Fibroblast of upper back skin (primary cell): ENCODE results near the gene CD48.

ENCODE experiments used
- DNase-seq: peaks from one replicate; pipeline ENCODE4 v3.0.0-alpha.2; 2013

CD48 gene

GRCh38 chr1:160711602-160712311, at the start of gene CD48:
CD48 (minus strand) TSS chr1:160711822; CDS start chr1:160711763, 59 bp downstream.
- DNase-seq, result no peak

DNA sequence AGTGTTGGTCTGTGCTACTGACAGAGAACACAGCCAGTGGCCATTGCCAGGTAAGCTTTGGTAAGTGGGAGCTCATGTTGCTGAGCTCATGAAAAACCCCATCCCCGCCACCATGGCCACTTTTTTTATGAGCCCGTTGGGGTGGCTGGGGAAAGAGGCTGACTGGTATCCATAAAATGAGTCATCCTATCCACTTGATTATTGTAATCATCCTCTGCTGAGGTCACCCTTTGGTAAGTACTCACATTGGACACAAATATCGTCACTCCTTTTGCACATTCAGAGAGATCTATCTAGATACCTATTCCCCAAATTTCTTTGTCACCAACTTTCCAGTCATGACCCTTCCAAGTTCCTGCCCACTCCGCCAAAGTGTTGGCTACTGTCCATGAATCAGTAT, 49.4 kb upstream of the CD48 start:
- no peak for DNase-seq

DNA sequence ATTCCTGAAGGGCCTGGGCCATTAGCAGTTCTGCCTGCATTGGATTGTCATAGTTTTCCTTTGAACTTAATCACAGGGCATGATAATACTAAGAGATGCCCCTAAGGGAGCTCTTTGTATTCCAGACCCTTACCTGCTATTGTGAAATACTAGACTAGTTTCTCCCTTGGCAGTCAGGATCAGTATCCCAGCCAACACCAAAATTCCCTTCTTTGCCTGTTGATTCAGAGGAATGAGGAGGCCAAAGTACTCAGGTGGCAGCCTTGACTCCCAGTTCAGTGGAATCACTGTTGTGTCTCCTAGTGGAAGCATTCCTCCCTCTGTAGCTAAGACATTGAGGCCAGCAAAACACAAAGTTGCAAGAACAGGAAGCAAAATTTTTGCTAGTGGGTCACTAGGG, 48.1 kb upstream of the CD48 start:
- DNase-seq, result no peak

DNA sequence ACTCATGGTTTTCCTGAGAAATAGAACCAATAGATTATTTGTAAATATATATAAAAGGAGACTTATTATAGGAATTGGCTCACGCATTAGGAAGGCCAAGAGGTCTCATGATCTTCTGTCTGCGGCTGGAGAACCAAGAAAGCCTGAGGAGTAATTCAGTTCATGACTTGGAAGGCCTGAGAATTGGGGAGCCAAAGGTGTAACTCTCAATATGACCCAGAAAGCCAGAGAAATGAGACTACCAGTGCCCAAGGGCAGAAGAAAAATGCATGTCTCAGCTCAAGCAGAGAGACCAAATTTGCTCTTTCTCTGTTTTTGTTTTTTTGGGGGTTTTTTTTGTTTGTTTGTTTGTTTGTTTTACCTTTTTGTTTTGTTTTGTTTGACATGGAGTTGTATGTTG, 46.9 kb upstream of the CD48 start:
- DNase-seq, result no peak

GRCh38 chr1:160756849-160757201, 45.2 kb upstream of the CD48 start:
- DNase-seq, result no peak

DNA sequence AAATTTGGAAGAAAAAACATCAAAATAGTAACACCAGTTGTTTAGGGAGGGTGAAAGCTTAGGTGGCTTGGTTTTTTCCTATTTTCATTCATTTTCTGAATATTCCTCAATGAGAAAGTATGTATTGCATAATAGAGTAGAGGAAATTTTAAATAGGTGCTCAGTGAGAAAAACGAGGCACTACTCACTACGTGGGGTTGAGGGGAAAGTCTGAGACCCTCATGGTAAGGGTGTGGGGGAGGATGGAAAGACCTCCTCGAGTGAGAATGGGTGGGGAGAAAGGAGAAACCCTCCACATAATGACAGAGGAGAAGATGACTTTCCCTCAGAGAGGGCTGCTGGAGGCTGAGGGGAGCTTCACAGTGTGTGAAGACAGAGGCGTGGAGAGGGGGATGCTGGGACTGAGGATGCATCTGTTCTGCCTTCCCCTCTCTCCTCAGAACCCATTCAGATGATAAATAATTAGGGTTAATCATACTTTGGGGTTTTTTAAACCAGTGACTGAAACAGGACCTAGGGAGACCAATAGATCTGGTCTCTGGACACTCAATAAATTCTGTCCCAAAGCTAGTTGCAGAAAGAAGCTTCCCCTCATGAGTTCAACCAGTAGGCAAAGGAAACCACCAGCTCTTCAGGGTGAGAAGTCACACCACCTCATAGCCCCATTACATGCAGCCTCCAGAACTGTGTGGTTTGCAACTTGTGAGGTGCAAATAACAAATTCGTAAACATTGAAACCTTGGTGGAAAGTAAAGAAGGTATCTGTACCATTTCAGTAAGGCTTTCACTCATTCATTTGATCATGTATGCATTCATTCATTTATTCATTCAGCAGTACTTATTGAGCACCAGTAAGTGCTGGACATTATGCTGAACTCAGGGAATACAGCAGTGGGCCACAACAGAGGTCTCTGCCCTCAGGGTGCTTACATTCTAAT, 44.6 kb upstream of the CD48 start:
- DNase-seq, result no peak

DNA sequence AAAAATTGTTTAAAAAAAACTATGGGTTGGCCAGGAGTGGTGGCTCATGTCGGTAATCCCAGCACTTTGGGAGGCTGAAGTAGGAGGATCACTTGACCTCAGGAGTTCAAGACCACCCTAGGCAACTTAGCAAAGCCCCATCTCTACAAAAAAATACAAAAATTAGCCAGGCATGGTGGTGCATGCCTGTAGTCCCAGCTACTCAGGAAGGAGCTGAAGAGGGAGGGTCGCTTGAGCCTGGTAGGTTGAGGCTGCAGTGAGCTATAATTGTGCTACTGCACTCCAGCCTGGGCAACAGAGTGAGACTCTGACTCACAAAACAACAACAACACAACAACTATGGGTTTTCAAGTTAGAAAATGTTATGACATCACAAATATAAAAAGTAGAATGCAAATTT, 43.8 kb upstream of the CD48 start:
- DNase-seq, result no peak

- DNase-seq, result no peak
These were observed 42.0 kb upstream of the CD48 start for GRCh38 chr1:160753594-160753993.

DNA sequence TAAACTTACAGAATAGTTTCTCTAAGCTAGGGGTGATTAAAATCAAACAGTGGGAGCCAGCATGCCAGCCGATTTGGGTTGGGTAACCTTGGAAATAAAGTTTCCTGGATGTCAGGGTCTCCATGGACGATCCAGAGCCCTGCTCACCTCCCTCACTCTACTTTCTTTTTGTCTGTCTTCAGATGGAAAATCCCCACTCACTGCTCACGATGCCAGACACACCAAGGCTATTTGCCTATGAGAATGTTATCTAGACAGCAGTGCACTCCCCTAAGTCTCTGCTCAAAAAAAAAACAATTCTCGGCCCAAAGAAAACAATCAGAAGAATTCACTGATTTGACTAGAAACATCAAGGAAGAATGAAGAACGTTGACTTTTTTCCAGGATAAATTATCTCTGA, 41.3 kb upstream of the CD48 start:
- DNase-seq, result no peak

DNA sequence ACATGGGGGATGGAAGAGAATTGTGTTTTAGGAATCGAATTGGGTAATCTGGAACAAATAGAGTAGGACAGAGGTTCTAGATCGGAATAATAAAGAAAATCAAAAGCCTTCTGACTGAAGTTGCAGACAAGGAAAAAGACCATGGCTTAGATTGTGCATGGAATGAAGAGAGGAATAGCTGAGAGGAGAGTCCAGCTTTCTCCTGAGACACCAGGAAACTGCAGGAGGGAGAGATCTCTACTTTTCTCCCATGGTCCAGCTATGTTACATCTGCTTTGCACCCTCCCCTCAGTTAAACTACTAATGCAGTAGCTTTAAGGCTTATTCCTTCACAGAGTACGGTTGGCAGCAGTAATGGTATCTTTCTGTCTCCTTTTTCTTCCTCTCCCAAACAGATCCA, 40.8 kb upstream of the CD48 start:
- no peak for DNase-seq

- no peak for DNase-seq
These were observed 39.0 kb upstream of the CD48 start for GRCh38 chr1:160750608-160751007.

DNA sequence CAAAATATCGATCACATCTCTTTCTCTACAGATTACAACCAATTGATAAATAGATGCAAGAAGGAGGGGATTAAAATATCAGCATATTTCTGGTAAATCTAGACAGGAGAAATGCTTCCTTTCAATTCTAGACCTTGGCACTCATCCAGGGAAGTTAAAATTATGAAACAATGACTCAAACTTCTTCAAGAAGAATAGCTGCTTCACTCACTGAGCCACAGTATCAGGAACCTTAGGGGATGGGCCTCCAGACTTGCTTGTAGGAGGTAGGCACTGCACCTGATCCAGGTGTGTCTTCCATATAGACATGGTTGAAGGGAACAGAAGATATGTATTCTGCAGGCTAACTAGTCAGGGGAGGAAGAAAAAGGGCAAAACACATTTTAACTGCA, 37.3 kb upstream of the CD48 start:
- peak; percentile 5 for DNase-seq

DNA sequence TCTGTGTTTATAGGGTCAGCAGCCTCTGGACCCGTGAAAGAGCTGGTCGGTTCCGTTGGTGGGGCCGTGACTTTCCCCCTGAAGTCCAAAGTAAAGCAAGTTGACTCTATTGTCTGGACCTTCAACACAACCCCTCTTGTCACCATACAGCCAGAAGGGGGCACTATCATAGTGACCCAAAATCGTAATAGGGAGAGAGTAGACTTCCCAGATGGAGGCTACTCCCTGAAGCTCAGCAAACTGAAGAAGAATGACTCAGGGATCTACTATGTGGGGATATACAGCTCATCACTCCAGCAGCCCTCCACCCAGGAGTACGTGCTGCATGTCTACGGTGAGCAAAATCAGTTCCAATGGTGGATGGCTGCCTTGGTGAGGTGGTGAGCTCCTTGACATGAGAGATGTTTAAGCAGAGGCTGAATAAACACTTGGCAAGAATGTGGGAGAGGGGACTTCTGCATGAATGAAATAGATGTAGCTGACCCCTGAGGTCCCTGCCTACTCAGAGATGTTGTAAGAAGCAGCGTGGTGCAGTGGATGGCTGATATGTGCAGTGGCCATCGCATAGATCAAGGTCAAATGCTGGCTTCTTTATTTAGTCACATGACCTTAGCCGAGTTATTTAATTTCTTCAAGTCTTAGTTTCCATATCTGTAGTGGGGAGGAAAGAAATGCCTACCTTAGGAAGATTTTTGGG, 36.7 kb upstream of the CD48 start:
- no peak for DNase-seq

DNA sequence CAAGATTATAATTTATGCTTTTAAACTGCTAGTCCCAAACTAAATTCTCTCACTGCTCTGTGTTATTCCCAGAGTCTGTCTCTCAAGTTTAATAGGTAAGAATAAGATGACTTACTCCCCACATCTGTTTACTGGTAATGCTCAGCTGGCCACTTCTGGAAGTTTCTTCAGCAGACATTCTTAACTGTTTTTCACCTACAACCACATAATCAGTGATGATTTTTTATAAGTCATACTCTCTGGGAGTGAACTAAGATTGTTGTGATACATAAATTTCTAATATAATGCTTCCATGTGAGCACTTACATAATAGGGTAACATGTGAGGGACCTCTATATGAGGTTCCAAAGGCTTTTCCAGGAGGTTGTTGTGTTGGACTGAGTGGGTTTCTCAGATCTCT, 36.1 kb upstream of the CD48 start:
- no peak for DNase-seq

- no peak for DNase-seq
These were observed 35.3 kb upstream of the CD48 start for GRCh38 chr1:160746836-160747500.

- DNase-seq, result no peak
These were observed 33.9 kb upstream of the CD48 start for GRCh38 chr1:160745551-160745950.

GRCh38 chr1:160744852-160745520, 33.4 kb upstream of the CD48 start:
- no peak for DNase-seq

GRCh38 chr1:160744199-160744851, 32.7 kb upstream of the CD48 start:
- DNase-seq, result no peak

GRCh38 chr1:160743266-160743665, 31.6 kb upstream of the CD48 start:
- no peak for DNase-seq

DNA sequence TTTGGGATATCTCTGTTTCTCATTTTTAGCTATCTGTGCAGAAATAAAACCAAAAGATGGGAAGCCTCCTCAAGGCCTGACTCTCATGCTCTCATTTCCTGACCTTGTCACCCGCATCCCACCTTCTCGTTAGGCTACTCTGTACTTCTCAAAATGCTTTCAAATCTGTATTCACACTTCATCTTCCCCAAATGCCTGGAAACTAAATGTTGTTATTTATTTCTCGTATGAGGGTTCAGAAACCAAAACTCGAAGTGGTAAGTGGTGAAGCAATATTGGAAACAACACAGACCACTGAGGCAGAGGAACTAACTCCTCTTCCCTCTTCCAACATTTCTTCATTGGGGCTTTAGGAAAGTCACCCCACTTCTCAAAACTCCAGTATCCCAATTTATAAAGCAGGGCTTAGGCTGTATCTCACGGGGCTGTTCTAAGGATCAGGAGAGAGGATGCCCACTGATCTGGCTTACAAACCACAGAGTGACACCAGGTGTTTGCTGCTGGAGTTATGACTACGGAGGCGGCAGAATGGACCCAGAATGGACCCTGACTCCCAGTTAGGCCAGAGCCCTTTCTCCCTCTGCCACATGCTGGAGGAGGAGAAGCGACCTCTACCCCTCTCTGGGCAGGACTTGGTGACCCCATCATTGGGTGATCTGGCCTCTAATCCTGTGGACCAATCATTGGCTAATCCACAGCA, 31.0 kb upstream of the CD48 start:
- DNase-seq, result no peak

DNA sequence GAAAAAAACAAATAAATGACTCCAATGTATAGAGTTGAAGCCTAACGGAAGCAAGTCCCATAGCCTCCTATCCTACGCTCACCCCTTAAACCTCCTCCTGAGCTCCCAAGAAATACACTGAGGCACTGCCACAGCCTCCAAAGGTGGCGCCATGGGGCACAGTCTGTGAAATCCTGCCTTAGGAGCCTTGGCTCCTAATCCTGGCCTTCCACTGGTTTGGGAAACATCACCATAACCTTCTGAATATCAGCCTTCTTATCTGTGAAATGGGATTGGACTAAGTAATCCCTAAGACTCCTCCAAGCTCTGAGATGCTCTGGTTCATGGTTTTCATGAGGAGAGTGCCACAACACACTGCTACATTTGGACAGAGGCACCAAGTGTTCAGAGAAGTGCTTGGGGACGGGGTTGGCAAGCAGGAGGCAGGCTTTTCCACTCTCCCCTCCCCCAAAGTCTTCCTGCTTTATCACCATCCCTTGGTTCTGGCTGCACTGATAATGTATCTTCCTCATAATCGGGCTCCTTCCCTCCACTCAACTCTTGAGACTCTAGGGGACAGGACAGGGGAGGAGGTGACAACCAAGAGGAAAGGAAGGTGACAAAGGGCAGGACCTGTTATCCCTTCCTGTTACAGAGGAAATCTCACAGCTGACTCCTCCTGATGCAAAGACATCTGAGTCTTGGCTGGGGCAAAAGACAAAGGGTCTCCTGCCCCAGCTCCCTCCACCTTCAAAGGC, 30.2 kb upstream of the CD48 start:
- no peak for DNase-seq
